GM18526 (cell line): ENCODE measurements around the gene TBX5.

ENCODE experiments used
- POLR2A ChIP-seq: IDR thresholded peaks from 3 replicates; pipeline ENCODE4 v1.6.1; 2011; ENCODE audit not compliant: insufficient read length; ENCODE audit errors: extremely low read depth

Gene TBX5

DNA sequence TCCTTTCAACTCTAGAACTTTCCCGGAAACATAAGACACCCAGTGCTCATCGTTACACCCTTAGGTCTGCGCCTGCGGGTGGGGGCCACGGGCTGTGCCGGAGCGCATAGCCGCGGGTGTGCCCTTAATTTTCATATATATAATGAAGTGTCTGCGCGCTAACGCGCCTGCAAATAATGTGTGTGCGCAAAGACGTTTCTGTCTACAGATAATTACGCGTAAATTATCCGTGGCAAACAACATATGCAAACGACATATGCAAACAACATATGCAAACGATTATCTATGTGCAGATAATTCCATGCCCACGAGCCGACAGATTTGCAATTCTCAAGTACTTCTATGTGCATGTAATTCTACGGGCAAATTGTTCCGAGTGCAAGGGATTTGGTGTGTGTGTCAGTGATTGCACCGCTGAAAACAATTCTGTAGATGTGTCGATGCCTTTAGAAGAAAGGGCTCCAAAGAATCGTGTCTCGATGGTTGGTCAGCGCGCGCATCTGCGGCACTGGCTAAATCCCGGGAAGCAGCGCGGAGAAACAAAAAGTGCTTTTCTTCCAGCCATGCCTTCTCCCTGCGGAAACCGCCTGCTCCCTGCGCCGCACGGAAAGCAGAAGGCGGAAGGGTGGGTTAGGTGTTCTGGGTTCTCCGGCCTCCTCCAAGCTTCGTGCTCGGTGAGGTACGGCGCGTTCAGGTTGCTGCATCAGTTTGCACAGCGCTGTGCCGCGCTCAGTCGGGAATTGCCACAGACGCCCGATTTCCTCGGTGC lies 34.5 kb upstream of the TBX5 start:
- TF ChIP-seq POLR2A: no peak

GRCh38 chr12:114439817-114440216 lies 33.9 kb upstream of the TBX5 start:
- no peak for TF ChIP-seq POLR2A

- no peak for TF ChIP-seq POLR2A
Observed at GRCh38 chr12:114439261-114439683, 33.3 kb upstream of the TBX5 start.

GRCh38 chr12:114438635-114439256 lies 32.8 kb upstream of the TBX5 start:
- TF ChIP-seq POLR2A: no peak

DNA sequence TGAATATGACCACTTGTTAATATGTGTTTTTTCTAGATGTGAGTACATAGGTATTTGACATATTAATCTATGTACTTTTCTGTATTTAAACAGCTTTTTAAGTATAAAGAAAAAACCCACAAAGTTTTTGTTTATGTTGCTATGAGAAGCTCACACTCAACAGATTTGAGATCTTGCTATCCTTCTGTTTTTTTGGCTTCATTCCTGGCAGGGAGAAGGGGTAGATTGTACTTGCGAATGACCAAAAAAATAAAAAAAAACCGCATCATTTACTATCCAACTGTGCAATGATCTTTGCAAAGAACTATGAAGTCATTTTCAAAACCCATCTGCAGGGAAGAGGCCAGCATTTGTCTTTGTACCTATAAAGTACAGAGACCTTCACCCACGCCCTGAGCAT lies 28.4 kb upstream of the TBX5 start:
- TF ChIP-seq POLR2A: no peak

- no peak for TF ChIP-seq POLR2A
Observed at GRCh38 chr12:114431902-114432301, 26.0 kb upstream of the TBX5 start.

- TF ChIP-seq POLR2A: no peak
Observed at GRCh38 chr12:114430306-114430705, 24.4 kb upstream of the TBX5 start.

DNA sequence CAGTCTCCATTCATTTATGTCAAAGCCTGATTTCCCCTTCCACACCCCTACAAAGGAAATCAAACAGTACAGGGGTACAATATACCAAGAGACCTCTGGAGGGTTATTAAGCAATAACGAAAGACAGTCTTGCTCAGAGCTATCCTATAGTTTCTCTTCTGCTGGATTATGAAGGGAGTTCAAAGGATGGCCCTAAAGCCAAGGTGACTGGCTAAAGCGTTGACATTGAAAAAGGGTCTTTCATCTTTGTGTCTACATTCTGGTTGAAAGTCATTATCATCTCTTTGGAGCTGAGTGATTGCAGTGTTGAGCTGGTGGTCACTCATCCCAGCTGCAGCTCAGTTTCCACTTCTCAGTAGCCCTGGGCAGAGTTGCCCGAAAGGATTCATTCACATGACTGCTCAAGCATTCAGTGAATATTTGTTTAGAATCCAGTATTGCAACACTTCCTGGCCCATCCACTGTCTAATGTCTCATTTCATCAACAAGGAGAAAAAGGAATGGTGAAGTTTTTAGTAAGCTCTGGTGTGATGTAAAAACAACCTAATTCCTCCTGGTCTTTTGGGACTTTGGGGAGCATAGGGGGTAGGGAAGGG lies 19.2 kb upstream of the TBX5 start:
- TF ChIP-seq POLR2A: no peak

GRCh38 chr12:114420944-114421335 lies 15.0 kb upstream of the TBX5 start:
- TF ChIP-seq POLR2A: no peak

GRCh38 chr12:114420182-114420943 lies 14.4 kb upstream of the TBX5 start:
- no peak for TF ChIP-seq POLR2A

DNA sequence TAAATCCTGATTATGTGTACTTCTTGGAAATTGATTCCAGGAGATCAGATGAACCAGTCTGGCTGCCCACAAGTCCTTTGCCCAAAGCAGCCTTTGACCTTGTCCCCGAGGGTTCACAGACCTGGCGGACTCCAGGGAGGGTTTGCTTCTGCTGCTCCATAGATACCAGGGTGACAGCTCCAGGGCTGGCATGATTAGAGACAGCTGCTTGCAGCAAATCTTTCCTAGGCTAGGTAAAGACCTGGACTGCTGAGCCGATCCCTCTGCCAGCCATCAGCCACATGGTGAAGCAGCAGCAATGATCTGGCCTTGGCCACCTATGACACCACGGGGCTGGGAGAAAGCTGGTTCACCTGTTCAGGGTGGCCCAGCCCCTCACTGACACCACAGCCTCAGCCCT lies 10.1 kb upstream of the TBX5 start:
- no peak for TF ChIP-seq POLR2A

- TF ChIP-seq POLR2A: no peak
Observed at GRCh38 chr12:114415525-114415868, 9.6 kb upstream of the TBX5 start.

- TF ChIP-seq POLR2A: no peak
Observed at GRCh38 chr12:114414866-114415524, 9.1 kb upstream of the TBX5 start.

DNA sequence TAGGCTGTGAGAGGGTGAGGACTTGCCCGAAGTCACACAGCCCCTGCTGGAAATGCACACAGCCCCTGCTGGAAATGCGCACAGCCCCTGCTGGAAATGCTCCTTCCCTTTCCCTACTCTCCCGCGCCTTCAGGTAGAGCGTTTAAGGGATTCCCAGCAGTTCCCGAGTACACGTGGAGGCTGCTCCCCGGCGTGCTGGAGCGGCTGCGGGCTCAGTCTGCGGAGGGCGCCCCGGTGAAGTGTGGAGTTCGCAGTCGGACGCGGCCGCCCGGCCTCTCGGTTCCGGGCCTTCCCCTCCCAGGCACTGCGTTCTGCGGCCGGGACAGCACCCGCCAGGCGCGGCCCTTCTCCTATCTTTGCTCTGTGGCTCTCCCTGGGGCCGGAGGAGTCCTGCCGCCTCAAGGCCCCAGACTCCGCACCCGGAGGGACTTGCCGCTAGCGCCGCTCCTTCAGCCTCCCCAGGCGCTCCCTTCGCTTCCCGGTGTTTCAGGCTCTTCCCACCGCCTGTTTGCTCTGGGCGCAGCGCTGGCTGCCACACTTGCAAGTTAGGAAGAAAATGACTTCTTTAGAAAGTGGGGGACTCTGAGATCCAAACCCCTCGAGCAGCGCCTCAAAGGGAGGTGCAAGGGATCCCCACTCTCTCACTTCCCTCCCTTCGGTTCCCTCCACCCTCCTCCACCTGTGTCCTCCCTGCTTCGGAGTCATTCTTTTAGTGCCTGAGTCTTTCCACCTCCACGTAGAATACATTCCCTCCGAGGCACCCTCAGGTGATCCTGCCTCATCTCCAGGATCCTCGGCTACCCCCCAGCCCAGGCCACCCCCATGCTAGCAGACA lies 8.3 kb upstream of the TBX5 start:
- no peak for TF ChIP-seq POLR2A
